Heart left ventricle (tissue), 13 donors: Measurements from ENCODE around the gene DOCK1.

Experiments used
- POLR2A ChIP-seq, 2 donors: fragments of 450-650 bp; IDR thresholded peaks; one replicate each; pipeline ENCODE4 v1.6.1; 2017; ENCODE audit warnings: antibody characterized with exemption in 2 of 2, mild to moderate bottlenecking in 2 of 2, moderate library complexity in 2 of 2
- TF ChIP-seq, protein P1 (sequence below), 12 donors: fragments of 200-600 bp; sonication (generic) in 4 of 12; IDR thresholded peaks; one replicate each; pipeline versions ENCODE4 v1.5.0 to v1.8.0; 2018 to 2022; ENCODE audit warnings: antibody characterized with exemption in 12 of 12, mild to moderate bottlenecking in 5 of 12
- donor health status: ischemic (EF 13 %, LVEDD 7.1; RV severe dilation, severe dysfunction).
- donor health status: DM: no; HTN: yes; CAD: no.
- donor health status: DM: no; HTN: no; CAD: no.
- donor health status: ischemic (EF 25% LVEDD 6.9; RV normal size, moderate dysfunction).
- donor health status: ischemic (EF 25% LVEDD 5.7; RV mildly dilated, moderate dysfunction).
- donor health status: ischemic (EF 35%, LVEDD 5.7; RV mildly dilated, moderate dysfunction).
- donor health status: nonischemic (EF 11% LVEDD 7.7; RV severe dilation, severe dysfunction).
- donor health status: DM: yes; HTN: yes; CAD: no.
- donor health status: PGD.
- donor health status: ischemic (EF 29% LVEDD 5.4; RV normal size, mild dysfunction).
- donor health status: nonischemic (EF 23%, LVEDD 6.1; RV moderate dilation, normal function).

GRCh38 chr10:127079392-127079791, 174.2 kb downstream of the DOCK1 start:
- TF ChIP-seq, protein P1, sequence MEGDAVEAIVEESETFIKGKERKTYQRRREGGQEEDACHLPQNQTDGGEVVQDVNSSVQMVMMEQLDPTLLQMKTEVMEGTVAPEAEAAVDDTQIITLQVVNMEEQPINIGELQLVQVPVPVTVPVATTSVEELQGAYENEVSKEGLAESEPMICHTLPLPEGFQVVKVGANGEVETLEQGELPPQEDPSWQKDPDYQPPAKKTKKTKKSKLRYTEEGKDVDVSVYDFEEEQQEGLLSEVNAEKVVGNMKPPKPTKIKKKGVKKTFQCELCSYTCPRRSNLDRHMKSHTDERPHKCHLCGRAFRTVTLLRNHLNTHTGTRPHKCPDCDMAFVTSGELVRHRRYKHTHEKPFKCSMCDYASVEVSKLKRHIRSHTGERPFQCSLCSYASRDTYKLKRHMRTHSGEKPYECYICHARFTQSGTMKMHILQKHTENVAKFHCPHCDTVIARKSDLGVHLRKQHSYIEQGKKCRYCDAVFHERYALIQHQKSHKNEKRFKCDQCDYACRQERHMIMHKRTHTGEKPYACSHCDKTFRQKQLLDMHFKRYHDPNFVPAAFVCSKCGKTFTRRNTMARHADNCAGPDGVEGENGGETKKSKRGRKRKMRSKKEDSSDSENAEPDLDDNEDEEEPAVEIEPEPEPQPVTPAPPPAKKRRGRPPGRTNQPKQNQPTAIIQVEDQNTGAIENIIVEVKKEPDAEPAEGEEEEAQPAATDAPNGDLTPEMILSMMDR (IDR thresholded peaks at IDR 0.05): no peak
- no peak for TF ChIP-seq POLR2A (IDR thresholded peaks at IDR 0.05)
